Mucosa of gallbladder (tissue), 1 donor: ENCODE measurements around the gene FRRS1. TPM values are rescaled to one million over a fixed set of nuclear protein-coding genes. Genes with fewer than 3 reads are reported as not detected.
A peak's percentile ranks its signal among the peaks of the same experiment; 100 is the strongest.

Experiments used
- DNase-seq: peaks from one replicate; pipeline ENCODE4 v3.0.0-alpha.2; 2020; ENCODE audit warnings: low spot score
- total RNA-seq: library from RNA; stranded (reverse); gene quantifications from one replicate; pipeline ENCODE4 v1.2.1, GENCODE V29; 2021
- donor health status: DM: no; HTN: no; CAD: no.

FRRS1 gene
- total RNA-seq, 1 donor from 2014 or later = 22.5 TPM

- no peak for DNase-seq
These were observed 35.1 kb downstream of the FRRS1 start for GRCh38 chr1:99731384-99731783.

- DNase-seq = no peak
These were observed 37.8 kb downstream of the FRRS1 start for GRCh38 chr1:99728494-99729235.

GRCh38 chr1:99727575-99728185 is 38.8 kb downstream of the FRRS1 start:
- DNase-seq = no peak

GRCh38 chr1:99726818-99727217 is 39.6 kb downstream of the FRRS1 start:
- DNase-seq = no peak

GRCh38 chr1:99726407-99726806 is 40.0 kb downstream of the FRRS1 start:
- no peak for DNase-seq

- no peak for DNase-seq
These were observed 40.4 kb downstream of the FRRS1 start for GRCh38 chr1:99725996-99726395.

- DNase-seq = no peak
These were observed 43.2 kb downstream of the FRRS1 start for GRCh38 chr1:99723251-99723650.

GRCh38 chr1:99717005-99717404 is 49.4 kb downstream of the FRRS1 start:
- DNase-seq = no peak

- no peak for DNase-seq
These were observed 53.4 kb downstream of the FRRS1 start for GRCh38 chr1:99713006-99713405.

- no peak for DNase-seq
These were observed 55.4 kb downstream of the FRRS1 start for GRCh38 chr1:99710994-99711393.

- DNase-seq = peak; percentile 67
These were observed 58.8 kb downstream of the FRRS1 start for GRCh38 chr1:99707535-99708142.

GRCh38 chr1:99705385-99705784 is 61.0 kb downstream of the FRRS1 start:
- DNase-seq = no peak

GRCh38 chr1:99704356-99704816 is 62.0 kb downstream of the FRRS1 start:
- no peak for DNase-seq

GRCh38 chr1:99702221-99702620 is 64.2 kb downstream of the FRRS1 start:
- DNase-seq = no peak

GRCh38 chr1:99700020-99700419 is 66.4 kb downstream of the FRRS1 start:
- DNase-seq = no peak

GRCh38 chr1:99697580-99697979 is 68.9 kb downstream of the FRRS1 start:
- no peak for DNase-seq

GRCh38 chr1:99696616-99697015 is 69.8 kb downstream of the FRRS1 start:
- DNase-seq = no peak

GRCh38 chr1:99691175-99691574 is 75.3 kb downstream of the FRRS1 start:
- DNase-seq = no peak

- peak; percentile 57 for DNase-seq
These were observed 80.8 kb downstream of the FRRS1 start for GRCh38 chr1:99685516-99686180.

GRCh38 chr1:99682291-99682751 is 84.1 kb downstream of the FRRS1 start:
- DNase-seq = no peak

GRCh38 chr1:99681583-99681982 is 84.9 kb downstream of the FRRS1 start:
- DNase-seq = no peak

- no peak for DNase-seq
These were observed 86.2 kb downstream of the FRRS1 start for GRCh38 chr1:99680270-99680669.
